ENCODE measurements around the gene SNX24.

SNX24 gene

DNA sequence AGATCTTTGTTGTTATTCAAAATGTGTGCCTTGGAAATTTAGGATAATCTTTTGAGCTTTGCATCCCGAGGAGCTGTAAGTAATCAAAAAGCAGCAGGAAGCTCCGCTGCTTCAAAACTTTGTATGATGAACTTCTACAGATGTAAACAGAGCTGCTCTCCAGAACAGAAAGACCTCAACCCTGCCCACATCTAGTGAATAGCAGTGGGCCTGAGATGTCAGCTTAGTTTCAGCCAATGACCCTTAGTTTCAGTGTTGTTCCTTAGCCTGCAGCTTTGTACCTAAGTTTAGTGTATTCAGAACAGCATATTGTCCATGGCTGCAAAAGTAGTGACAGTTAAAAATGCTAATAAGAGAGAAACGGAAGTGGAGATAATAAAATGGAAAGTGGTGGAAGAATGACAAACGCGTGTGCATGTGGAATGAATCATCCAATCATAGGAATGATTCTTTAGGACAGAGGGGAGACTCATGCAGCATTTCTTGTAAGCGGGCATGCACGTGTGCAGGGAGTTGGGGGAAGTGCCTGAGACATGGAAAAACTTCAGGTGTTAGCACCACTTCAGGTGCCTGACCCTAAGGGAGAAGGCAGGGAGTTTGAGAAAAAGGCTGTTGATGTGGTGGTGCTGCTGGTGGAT is 24.9 kb downstream of the SNX24 start:
- Histone ChIP-seq H3K4me1 (ENCODE audit: control insufficient read depth, insufficient read depth, low read length, unreplicated experiment) (peaks cover 5% of the 10 kb centered on the region), H3K79me2 (ENCODE audit: control insufficient read depth, insufficient read depth, low read length, unreplicated experiment) (peaks cover 9% of the 10 kb centered on the region), H3K27me3 (ENCODE audit: insufficient read depth, low read length) (no peaks in the 10 kb centered on the region), H3K4me3 (ENCODE audit: low read depth, low read length) (no peak overlapping the region), H2AFZ (ENCODE audit: low read length, unreplicated experiment) (no peak overlapping the region), H3K27ac (ENCODE audit: low read depth, low read length) (no peak overlapping the region), H3K36me3 (ENCODE audit: insufficient read depth, low read length) (peaks cover 5% of the 10 kb centered on the region; the same call in 1 of the 2 replicates)

- Histone ChIP-seq H2AFZ (ENCODE audit: low read length, unreplicated experiment) (no peak overlapping the region), H3K4me1 (ENCODE audit: control insufficient read depth, insufficient read depth, low read length, unreplicated experiment) (peaks cover 5% of the 10 kb centered on the region), H3K36me3 (ENCODE audit: insufficient read depth, low read length) (peaks cover 2% of the 10 kb centered on the region; the same call in 1 of the 2 replicates), H3K27ac (ENCODE audit: low read depth, low read length) (no peak overlapping the region), H3K4me3 (ENCODE audit: low read depth, low read length) (no peak overlapping the region), H3K79me2 (ENCODE audit: control insufficient read depth, insufficient read depth, low read length, unreplicated experiment) (peaks cover 6% of the 10 kb centered on the region), H3K27me3 (ENCODE audit: insufficient read depth, low read length) (no peaks in the 10 kb centered on the region)
Measured at GRCh38 chr5:122871661-122872060, 26.2 kb downstream of the SNX24 start.

- H3K79me2 ChIP-seq (ENCODE audit: control insufficient read depth, insufficient read depth, low read length, unreplicated experiment): peaks cover 6% of the 10 kb centered on the region
- H3K36me3 ChIP-seq (ENCODE audit: insufficient read depth, low read length): no peaks in the 10 kb centered on the region
- no peak overlapping the region for H3K27ac ChIP-seq (ENCODE audit: low read depth, low read length)
Measured at GRCh38 chr5:122874179-122874875, 28.9 kb downstream of the SNX24 start.

DNA sequence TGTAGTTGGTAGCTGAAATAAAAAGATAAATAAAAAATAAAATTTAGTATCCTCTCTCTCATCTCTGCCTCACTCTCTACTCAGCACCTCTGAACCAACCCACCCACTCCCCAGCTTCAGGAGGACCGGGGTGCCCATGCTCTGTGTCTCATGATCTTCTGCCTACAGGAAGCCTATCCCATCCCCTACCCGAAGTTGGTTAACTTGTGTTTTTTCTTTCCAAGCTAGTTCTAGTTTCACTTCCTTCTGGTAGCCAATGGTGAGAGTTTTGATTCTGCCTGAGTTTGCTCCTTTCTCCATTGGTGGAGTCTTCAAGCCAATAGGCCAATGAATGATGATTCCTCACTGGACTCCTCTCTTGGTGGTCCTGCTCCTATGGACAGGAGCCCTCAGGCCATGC is 32.1 kb downstream of the SNX24 start:
- Histone ChIP-seq H3K27ac (ENCODE audit: low read depth, low read length) (no peak overlapping the region), H3K79me2 (ENCODE audit: control insufficient read depth, insufficient read depth, low read length, unreplicated experiment) (peaks cover 6% of the 10 kb centered on the region)

More at GRCh38 chr5:122874179-122874875, 28.9 kb downstream of the SNX24 start:
- H2AFZ ChIP-seq (ENCODE audit: low read length, unreplicated experiment): no peak overlapping the region
- H3K4me3 ChIP-seq (ENCODE audit: low read depth, low read length): no peak overlapping the region
- peaks cover 5% of the 10 kb centered on the region for H3K4me1 ChIP-seq (ENCODE audit: control insufficient read depth, insufficient read depth, low read length, unreplicated experiment)
- no peaks in the 10 kb centered on the region for H3K27me3 ChIP-seq (ENCODE audit: insufficient read depth, low read length)

DNA sequence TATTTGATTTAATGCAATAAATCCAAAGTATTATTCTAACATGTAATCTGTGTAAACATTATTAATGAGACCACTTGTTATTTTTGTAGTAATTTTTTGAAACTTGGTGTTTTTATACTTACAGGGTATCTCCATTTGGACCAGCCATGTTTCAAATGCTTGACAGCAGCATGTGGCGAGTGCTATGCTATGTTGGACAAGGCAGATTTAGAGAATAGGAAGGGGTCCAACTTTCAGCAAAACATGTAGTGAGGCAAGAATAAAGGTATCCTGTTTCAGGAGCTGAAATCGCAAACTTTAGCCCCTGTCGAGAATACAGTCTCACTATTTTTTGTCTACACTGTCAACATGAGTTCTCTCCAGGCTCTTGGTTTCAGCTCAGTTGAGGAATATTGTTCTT is 33.7 kb downstream of the SNX24 start:
- Histone ChIP-seq H3K79me2 (ENCODE audit: control insufficient read depth, insufficient read depth, low read length, unreplicated experiment) (peaks cover 6% of the 10 kb centered on the region), H3K36me3 (ENCODE audit: insufficient read depth, low read length) (no peaks in the 10 kb centered on the region), H2AFZ (ENCODE audit: low read length, unreplicated experiment) (no peak overlapping the region), H3K27ac (ENCODE audit: low read depth, low read length) (no peak overlapping the region), H3K4me1 (ENCODE audit: control insufficient read depth, insufficient read depth, low read length, unreplicated experiment) (peaks cover 11% of the 10 kb centered on the region), H3K27me3 (ENCODE audit: insufficient read depth, low read length) (no peaks in the 10 kb centered on the region), H3K4me3 (ENCODE audit: low read depth, low read length) (no peak overlapping the region)

More for the DNA sequence above, 32.1 kb downstream of the SNX24 start:
- Histone ChIP-seq H2AFZ (ENCODE audit: low read length, unreplicated experiment) (no peak overlapping the region), H3K4me1 (ENCODE audit: control insufficient read depth, insufficient read depth, low read length, unreplicated experiment) (peaks cover 8% of the 10 kb centered on the region), H3K4me3 (ENCODE audit: low read depth, low read length) (no peak overlapping the region), H3K36me3 (ENCODE audit: insufficient read depth, low read length) (no peaks in the 10 kb centered on the region), H3K27me3 (ENCODE audit: insufficient read depth, low read length) (no peaks in the 10 kb centered on the region)

- Histone ChIP-seq H3K79me2 (ENCODE audit: control insufficient read depth, insufficient read depth, low read length, unreplicated experiment) (peaks cover 6% of the 10 kb centered on the region), H3K27me3 (ENCODE audit: insufficient read depth, low read length) (no peaks in the 10 kb centered on the region), H3K27ac (ENCODE audit: low read depth, low read length) (no peak overlapping the region), H3K36me3 (ENCODE audit: insufficient read depth, low read length) (no peaks in the 10 kb centered on the region), H2AFZ (ENCODE audit: low read length, unreplicated experiment) (no peak overlapping the region), H3K4me3 (ENCODE audit: low read depth, low read length) (no peak overlapping the region), H3K4me1 (ENCODE audit: control insufficient read depth, insufficient read depth, low read length, unreplicated experiment) (peaks cover 6% of the 10 kb centered on the region)
Measured at GRCh38 chr5:122880170-122880689, 34.8 kb downstream of the SNX24 start.

DNA sequence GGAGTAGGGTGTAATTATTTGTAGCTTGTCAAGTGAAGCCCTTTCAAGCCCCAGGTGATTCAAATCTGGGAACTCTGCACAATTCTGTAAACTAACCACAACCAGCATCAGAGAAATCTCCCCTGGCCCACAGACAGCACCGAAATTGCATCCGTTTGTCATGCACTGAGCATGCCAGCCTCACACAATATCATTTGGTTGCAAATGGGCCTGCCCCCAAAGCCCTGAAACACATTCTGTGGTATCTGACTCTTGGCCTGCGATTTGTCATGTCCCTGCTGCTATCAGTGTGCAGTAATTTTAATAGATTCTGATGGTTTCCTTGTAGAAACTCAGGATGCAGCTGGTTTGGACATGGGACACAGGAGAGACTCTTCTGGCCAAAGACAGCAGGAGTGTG is 35.3 kb downstream of the SNX24 start:
- no peak overlapping the region for H2AFZ ChIP-seq (ENCODE audit: low read length, unreplicated experiment)
- H3K4me1 ChIP-seq (ENCODE audit: control insufficient read depth, insufficient read depth, low read length, unreplicated experiment): peaks cover 6% of the 10 kb centered on the region
- peaks cover 6% of the 10 kb centered on the region for H3K79me2 ChIP-seq (ENCODE audit: control insufficient read depth, insufficient read depth, low read length, unreplicated experiment)
- H3K4me3 ChIP-seq (ENCODE audit: low read depth, low read length): no peak overlapping the region
- no peaks in the 10 kb centered on the region for H3K27me3 ChIP-seq (ENCODE audit: insufficient read depth, low read length)
- H3K36me3 ChIP-seq (ENCODE audit: insufficient read depth, low read length): no peaks in the 10 kb centered on the region
- H3K27ac ChIP-seq (ENCODE audit: low read depth, low read length): no peak overlapping the region

DNA sequence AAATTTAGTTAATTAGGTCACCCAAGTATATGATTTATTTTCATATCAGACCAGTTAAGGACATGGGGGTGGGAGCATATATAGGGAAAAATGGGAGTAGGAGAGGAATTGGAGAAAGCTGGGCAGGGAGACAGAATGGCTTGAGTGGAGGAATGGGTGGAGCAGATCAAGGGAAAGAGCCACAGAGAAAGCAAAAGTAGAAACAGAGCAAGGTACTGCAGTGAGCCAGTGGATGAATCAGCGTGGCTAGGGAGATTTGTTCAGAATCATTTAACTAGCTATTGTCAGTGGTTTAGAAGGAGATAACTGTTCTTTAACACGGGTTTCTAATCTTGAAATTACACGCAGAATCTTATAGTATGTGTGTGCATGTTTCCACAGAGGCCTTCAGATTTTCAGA is 37.4 kb downstream of the SNX24 start:
- Histone ChIP-seq H3K36me3 (ENCODE audit: insufficient read depth, low read length) (no peaks in the 10 kb centered on the region), H3K27ac (ENCODE audit: low read depth, low read length) (no peak overlapping the region), H3K4me1 (ENCODE audit: control insufficient read depth, insufficient read depth, low read length, unreplicated experiment) (peaks cover 6% of the 10 kb centered on the region), H3K79me2 (ENCODE audit: control insufficient read depth, insufficient read depth, low read length, unreplicated experiment) (peaks cover 6% of the 10 kb centered on the region), H3K27me3 (ENCODE audit: insufficient read depth, low read length) (no peaks in the 10 kb centered on the region), H3K4me3 (ENCODE audit: low read depth, low read length) (no peak overlapping the region), H2AFZ (ENCODE audit: low read length, unreplicated experiment) (no peak overlapping the region)

- H3K4me3 ChIP-seq (ENCODE audit: low read depth, low read length): no peak overlapping the region
- no peak overlapping the region for H3K27ac ChIP-seq (ENCODE audit: low read depth, low read length)
- H3K36me3 ChIP-seq (ENCODE audit: insufficient read depth, low read length): peaks cover 3% of the 10 kb centered on the region; the same call in 1 of the 2 replicates
- peaks cover 6% of the 10 kb centered on the region for H3K79me2 ChIP-seq (ENCODE audit: control insufficient read depth, insufficient read depth, low read length, unreplicated experiment)
- no peaks in the 10 kb centered on the region for H3K27me3 ChIP-seq (ENCODE audit: insufficient read depth, low read length)
- H2AFZ ChIP-seq (ENCODE audit: low read length, unreplicated experiment): no peak overlapping the region
- peaks cover 6% of the 10 kb centered on the region for H3K4me1 ChIP-seq (ENCODE audit: control insufficient read depth, insufficient read depth, low read length, unreplicated experiment)
Measured at GRCh38 chr5:122885045-122885517, 39.7 kb downstream of the SNX24 start.

GRCh38 chr5:122885891-122886290 is 40.5 kb downstream of the SNX24 start:
- Histone ChIP-seq H3K79me2 (ENCODE audit: control insufficient read depth, insufficient read depth, low read length, unreplicated experiment) (peaks cover 6% of the 10 kb centered on the region), H3K27me3 (ENCODE audit: insufficient read depth, low read length) (no peaks in the 10 kb centered on the region), H3K36me3 (ENCODE audit: insufficient read depth, low read length) (peaks cover 3% of the 10 kb centered on the region; the same call in 1 of the 2 replicates), H2AFZ (ENCODE audit: low read length, unreplicated experiment) (no peak overlapping the region), H3K27ac (ENCODE audit: low read depth, low read length) (no peak overlapping the region), H3K4me3 (ENCODE audit: low read depth, low read length) (no peak overlapping the region), H3K4me1 (ENCODE audit: control insufficient read depth, insufficient read depth, low read length, unreplicated experiment) (peaks cover 7% of the 10 kb centered on the region)
